Measurements from ENCODE around the gene VAMP2.

VAMP2 gene

GRCh38 chr17:8162233-8162996 lies at the start of gene VAMP2:
Gene VAMP2 (minus strand): TSS chr17:8162948. CDS start chr17:8162879, 69 bp downstream.
- no peak for DNase-seq (ENCODE audit: low read depth)

- DNase-seq (ENCODE audit: low read depth), result no peak
Measured at GRCh38 chr17:8210761-8211458, 48.2 kb upstream of the VAMP2 start.

- peak; percentile 83 for DNase-seq (ENCODE audit: low read depth)
Measured at GRCh38 chr17:8209907-8210760, 47.4 kb upstream of the VAMP2 start, which contains the start of gene AURKB. Gene AURKB (minus strand): TSS chr17:8210575. CDS start chr17:8210224, 351 bp downstream.

- no peak for DNase-seq (ENCODE audit: low read depth)
Measured at GRCh38 chr17:8206536-8206935, 43.8 kb upstream of the VAMP2 start.

- no peak for DNase-seq (ENCODE audit: low read depth)
Measured at GRCh38 chr17:8204761-8205555, 42.2 kb upstream of the VAMP2 start.

- peak; percentile 56 for DNase-seq (ENCODE audit: low read depth)
Measured at GRCh38 chr17:8192070-8192815, 29.5 kb upstream of the VAMP2 start.

- no peak for DNase-seq (ENCODE audit: low read depth)
Measured at GRCh38 chr17:8190506-8190905, 27.8 kb upstream of the VAMP2 start.

- DNase-seq (ENCODE audit: low read depth), result peak; percentile 93
Measured at GRCh38 chr17:8189711-8190477, 27.1 kb upstream of the VAMP2 start, which contains the start of gene BORCS6. Gene BORCS6 (minus strand): TSS chr17:8190180. CDS start chr17:8190140, 40 bp downstream.

GRCh38 chr17:8189041-8189710 lies 26.4 kb upstream of the VAMP2 start:
- DNase-seq (ENCODE audit: low read depth), result no peak

GRCh38 chr17:8188263-8188839 lies 25.6 kb upstream of the VAMP2 start:
- DNase-seq (ENCODE audit: low read depth), result no peak

GRCh38 chr17:8187517-8188262 lies 24.9 kb upstream of the VAMP2 start:
- peak; percentile 99 for DNase-seq (ENCODE audit: low read depth)

GRCh38 chr17:8186787-8187516 lies 24.2 kb upstream of the VAMP2 start:
- peak; percentile 97 for DNase-seq (ENCODE audit: low read depth)

GRCh38 chr17:8186446-8186786 lies 23.7 kb upstream of the VAMP2 start:
- DNase-seq (ENCODE audit: low read depth), result no peak

- no peak for DNase-seq (ENCODE audit: low read depth)
Measured at GRCh38 chr17:8185582-8186445, 23.1 kb upstream of the VAMP2 start.

GRCh38 chr17:8176998-8177731 lies 14.4 kb upstream of the VAMP2 start:
- no peak for DNase-seq (ENCODE audit: low read depth)

Measured in HS-5 (cell line).